ENCODE results near the gene CHERP.
"Not testable (repeated sequence)": the region's sequence is repeated elsewhere in the genome, so short reads cannot be mapped to it uniquely, and the experiment has no call there.

CHERP gene

DNA sequence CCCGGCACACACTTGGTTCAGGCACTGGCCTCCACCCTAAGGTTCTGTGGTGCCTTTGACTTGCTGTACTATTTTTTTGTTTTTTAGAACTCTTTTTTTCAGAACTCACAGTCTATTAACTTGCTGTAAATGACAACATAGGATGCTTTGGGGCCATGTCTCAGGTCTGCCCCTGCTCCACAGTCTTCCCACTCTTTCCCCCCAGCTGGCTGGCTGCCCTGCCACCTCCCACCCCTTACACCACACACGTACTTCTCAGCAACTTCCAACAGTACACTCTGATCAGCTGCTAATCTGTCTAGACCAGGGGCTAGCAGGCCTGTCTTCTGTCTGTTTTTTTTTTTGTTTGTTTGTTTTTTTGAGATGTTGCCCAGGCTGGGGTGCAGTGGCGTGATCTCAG is 38.0 kb downstream of the CHERP start:
- no peak for FAIRE-seq
- no peak for DNase-seq (ENCODE audit: insufficient read length, low spot score)
- TF ChIP-seq, protein P1, sequence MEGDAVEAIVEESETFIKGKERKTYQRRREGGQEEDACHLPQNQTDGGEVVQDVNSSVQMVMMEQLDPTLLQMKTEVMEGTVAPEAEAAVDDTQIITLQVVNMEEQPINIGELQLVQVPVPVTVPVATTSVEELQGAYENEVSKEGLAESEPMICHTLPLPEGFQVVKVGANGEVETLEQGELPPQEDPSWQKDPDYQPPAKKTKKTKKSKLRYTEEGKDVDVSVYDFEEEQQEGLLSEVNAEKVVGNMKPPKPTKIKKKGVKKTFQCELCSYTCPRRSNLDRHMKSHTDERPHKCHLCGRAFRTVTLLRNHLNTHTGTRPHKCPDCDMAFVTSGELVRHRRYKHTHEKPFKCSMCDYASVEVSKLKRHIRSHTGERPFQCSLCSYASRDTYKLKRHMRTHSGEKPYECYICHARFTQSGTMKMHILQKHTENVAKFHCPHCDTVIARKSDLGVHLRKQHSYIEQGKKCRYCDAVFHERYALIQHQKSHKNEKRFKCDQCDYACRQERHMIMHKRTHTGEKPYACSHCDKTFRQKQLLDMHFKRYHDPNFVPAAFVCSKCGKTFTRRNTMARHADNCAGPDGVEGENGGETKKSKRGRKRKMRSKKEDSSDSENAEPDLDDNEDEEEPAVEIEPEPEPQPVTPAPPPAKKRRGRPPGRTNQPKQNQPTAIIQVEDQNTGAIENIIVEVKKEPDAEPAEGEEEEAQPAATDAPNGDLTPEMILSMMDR (IDR thresholded peaks at IDR 0.05; ENCODE audit: insufficient read depth, missing control alignments) = no peak

DNA sequence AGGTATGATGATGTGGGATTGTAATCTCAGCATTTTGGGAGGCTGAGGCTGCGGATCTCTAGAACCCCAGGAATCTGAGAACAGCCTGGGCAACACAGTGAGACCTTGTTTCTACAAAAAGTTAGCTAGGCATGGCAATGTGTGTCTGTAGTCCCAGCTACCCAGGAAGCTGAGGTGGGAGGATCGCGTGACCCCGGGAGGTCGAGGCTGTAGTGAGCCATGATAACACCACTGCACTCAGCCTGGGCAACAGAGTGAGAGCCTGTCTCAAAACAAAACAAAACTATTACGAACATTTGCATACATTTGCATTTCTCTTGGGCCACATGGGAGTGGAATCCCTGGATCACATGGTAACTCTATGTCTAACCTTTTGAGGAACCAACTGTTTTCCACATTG is 44.4 kb downstream of the CHERP start:
- FAIRE-seq (no peak), DNase-seq (ENCODE audit: insufficient read length, low spot score) (no peak)
- TF ChIP-seq, protein P1 (IDR thresholded peaks at IDR 0.05; ENCODE audit: insufficient read depth, missing control alignments) = no peak

DNA sequence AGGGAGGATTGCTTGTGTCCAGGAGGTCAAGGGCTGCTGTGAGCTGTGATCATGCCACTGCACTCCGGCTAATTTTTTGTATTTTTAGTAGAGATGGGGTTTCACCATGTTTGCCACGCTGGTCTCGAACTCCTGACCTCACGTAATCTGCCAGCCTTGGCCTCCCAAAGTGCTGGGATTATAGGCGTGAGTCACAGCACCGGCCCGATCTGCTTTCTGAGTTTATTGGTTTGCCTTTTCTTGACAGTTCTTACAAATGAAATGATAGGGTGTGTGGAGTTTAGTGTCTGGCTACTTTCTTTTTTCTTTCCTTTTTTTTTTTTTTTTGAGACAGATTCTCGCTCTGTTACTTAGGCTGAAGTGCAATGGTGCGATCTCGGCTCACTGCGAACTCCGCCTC is 45.2 kb downstream of the CHERP start:
- TF ChIP-seq, protein P1 (IDR thresholded peaks at IDR 0.05; ENCODE audit: insufficient read depth, missing control alignments) = no peak
- DNase-seq (ENCODE audit: insufficient read length, low spot score) = no peak
- FAIRE-seq = no peak

DNA sequence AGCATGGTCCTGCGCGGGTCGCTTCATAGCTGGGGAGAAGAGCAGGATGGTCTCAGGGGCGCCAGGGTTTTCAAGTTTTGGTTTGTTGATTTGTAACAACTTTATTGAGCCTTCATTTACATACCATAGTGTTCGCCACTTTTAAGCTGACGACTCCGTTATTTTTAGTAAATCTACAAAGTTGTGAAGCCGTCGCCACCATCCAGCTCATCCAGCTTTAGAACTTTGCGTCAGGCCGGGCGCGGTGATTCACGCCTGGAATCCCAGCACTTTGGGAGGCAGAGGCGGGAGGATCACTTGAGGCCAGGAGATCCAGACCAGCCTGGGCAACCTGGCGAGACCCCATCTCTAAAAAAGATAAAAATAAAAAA is 45.6 kb downstream of the CHERP start:
- FAIRE-seq = no peak
- no peak for DNase-seq (ENCODE audit: insufficient read length, low spot score)
- TF ChIP-seq, protein P1 (IDR thresholded peaks at IDR 0.05; ENCODE audit: insufficient read depth, missing control alignments) = no peak

DNA sequence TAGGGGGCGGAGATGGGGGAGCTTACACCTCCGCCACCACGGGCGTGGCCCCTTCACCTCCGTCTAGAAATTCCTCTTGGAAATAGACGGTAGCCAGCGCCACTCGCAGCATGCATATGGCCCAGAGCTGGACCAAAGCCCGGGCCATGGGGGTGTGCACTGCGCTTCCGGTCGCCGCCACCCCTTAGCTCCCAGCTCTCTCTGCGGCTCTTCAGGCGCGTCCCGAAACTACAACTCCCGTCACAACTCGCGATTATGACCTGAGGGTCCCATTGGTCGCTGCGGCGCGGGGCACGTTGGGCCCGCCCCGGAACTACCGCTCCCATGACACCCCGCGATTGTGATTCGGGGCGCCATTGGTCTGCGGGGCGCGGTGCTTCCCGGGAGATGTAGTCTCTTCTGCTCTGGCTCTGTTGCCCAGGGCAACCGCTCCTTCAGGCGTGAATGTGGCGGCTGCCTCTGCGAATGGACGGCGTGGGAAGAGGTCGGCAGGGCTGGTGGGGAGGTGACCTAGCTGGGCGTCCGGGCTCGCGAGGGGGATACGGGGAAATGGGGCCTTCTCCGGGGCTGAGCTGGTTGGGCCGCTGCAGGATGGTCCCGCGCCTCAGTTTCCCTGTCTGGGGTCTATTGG is 46.1 kb downstream of the CHERP start, which contains the start of the genes C19orf44 and CALR3:
Gene C19orf44 (plus strand): TSS at position 413 of the 631 bp plus-strand sequence. CDS start 4,399 bp downstream, outside the sequence.
Gene CALR3 (minus strand): TSS at position 186 of the 631 bp plus-strand sequence. CDS start 38 bp downstream, at position 148.
- DNase-seq (ENCODE audit: insufficient read length, low spot score) (peak; percentile 80), FAIRE-seq (no peak)
- TF ChIP-seq, protein P1 (IDR thresholded peaks at IDR 0.05; ENCODE audit: insufficient read depth, missing control alignments) = no peak

DNA sequence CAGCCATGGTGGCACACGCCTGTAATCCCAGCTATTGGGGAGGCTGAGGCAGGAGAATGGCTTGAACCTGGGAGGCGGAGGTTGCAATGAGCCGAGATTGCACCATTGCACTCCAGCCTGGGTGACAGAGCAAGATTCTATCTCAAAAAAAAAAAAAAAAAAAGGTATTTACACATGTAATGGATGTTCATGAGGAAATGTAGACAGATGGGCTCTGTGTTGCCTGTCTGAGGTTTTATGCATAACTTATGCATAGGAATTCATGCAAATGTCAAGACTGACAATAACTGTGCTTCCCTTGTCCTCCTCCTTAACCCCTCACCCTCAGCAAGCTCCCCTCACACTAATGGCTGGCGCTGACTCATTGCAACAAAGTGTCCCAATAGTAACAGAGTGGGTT is 55.8 kb downstream of the CHERP start:
- not testable (repeated sequence) for FAIRE-seq

DNA sequence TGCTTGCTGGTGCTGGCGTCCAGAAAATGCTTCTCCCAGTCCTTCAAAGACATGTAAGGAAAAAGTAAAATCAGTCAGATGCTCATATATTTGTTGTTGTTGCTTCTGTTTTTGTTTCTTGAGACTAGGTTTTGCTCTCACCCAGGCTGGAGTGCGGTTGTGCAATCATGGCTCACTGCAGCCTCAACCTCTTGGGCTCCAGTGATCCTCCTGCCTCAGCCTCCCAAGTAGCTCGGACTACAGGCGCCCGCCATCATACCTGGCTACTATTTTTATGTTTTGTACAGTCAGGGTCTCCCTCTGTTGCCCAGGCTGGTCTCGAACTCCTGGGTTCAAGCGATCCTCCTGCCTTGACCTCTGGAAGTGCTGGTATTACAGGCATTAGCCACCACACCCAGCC is 59.5 kb downstream of the CHERP start:
- TF ChIP-seq, protein P1 (IDR thresholded peaks at IDR 0.05; ENCODE audit: insufficient read depth, missing control alignments) = no peak
- DNase-seq (ENCODE audit: insufficient read length, low spot score) (no peak), FAIRE-seq (no peak)

More for the DNA sequence above, 55.8 kb downstream of the CHERP start:
- not testable (repeated sequence) for DNase-seq (ENCODE audit: insufficient read length, low spot score)
